Measurements from ENCODE around the gene RPS15. TPM values are rescaled to one million over a fixed set of nuclear protein-coding genes. Genes with fewer than 3 reads are reported as not detected.

Gene RPS15
- total RNA-seq, 1 experiment from 2014 or later: 1,696 TPM

GRCh38 chr19:1392939-1393530, 45.2 kb upstream of the RPS15 start:
- TF ChIP-seq CTCF (conservative IDR thresholded peaks at IDR 0.05; ENCODE audit: low read depth, low read length): no peak
- no peak for TF ChIP-seq EZH2 (IDR thresholded peaks at IDR 0.05; ENCODE audit: borderline replicate concordance, low read depth, low read length, poor library complexity, severe bottlenecking)
- Histone ChIP-seq H3K4me3 (ENCODE audit: low read depth, low read length, poor library complexity, severe bottlenecking) (no peak overlapping the region), H3K4me1 (ENCODE audit: insufficient read depth, low read length, poor library complexity, severe bottlenecking) (peaks cover 24% of the 10 kb centered on the region), H3K27ac (ENCODE audit: low read depth, low read length, poor library complexity, severe bottlenecking) (no peak overlapping the region), H3K27me3 (replicated peaks; ENCODE audit: insufficient read depth, low read depth, low read length, poor library complexity) (no peaks in the 10 kb centered on the region), H3K36me3 (ENCODE audit: insufficient read depth, low read length, poor library complexity, severe bottlenecking) (peaks cover 17% of the 10 kb centered on the region), H3K9me3 (ENCODE audit: low read depth, low read length, poor library complexity, severe bottlenecking) (no peaks in the 10 kb centered on the region)
- no TSS peak for BruUV-seq (replicated peaks)
- intact Hi-C loops (cut with micrococcal nuclease; ENCODE audit: unreplicated experiment): no loop called here
- ChIA-PET POLR2A (ENCODE audit: low non-redundant PET) (no interaction called here), CTCF (no interaction called here)
- no peak for DNase-seq (ENCODE audit: low spot score)

- no peaks in the 10 kb centered on the region for H3K9me3 ChIP-seq (ENCODE audit: low read depth, low read length, poor library complexity, severe bottlenecking)
- H3K36me3 ChIP-seq (ENCODE audit: insufficient read depth, low read length, poor library complexity, severe bottlenecking): peaks cover 11% of the 10 kb centered on the region
- intact Hi-C loops (cut with micrococcal nuclease; ENCODE audit: unreplicated experiment): no loop called here
- no peak for TF ChIP-seq EZH2 (IDR thresholded peaks at IDR 0.05; ENCODE audit: borderline replicate concordance, low read depth, low read length, poor library complexity, severe bottlenecking)
- TF ChIP-seq CTCF (conservative IDR thresholded peaks at IDR 0.05; ENCODE audit: low read depth, low read length): no peak
- DNase-seq (ENCODE audit: low spot score): no peak
- ChIA-PET POLR2A (ENCODE audit: low non-redundant PET) (no interaction called here), CTCF (no interaction called here)
- no peak overlapping the region for H3K4me3 ChIP-seq (ENCODE audit: low read depth, low read length, poor library complexity, severe bottlenecking)
- peaks cover 24% of the 10 kb centered on the region for H3K4me1 ChIP-seq (ENCODE audit: insufficient read depth, low read length, poor library complexity, severe bottlenecking)
- H3K27me3 ChIP-seq (replicated peaks; ENCODE audit: insufficient read depth, low read depth, low read length, poor library complexity): no peaks in the 10 kb centered on the region
- H3K27ac ChIP-seq (ENCODE audit: low read depth, low read length, poor library complexity, severe bottlenecking): no peak overlapping the region
- BruUV-seq (replicated peaks): no TSS peak
Measured at GRCh38 chr19:1393841-1394240, 44.4 kb upstream of the RPS15 start.

GRCh38 chr19:1394252-1395193, 43.7 kb upstream of the RPS15 start:
- Histone ChIP-seq H3K36me3 (ENCODE audit: insufficient read depth, low read length, poor library complexity, severe bottlenecking) (peaks cover 6% of the 10 kb centered on the region), H3K27ac (ENCODE audit: low read depth, low read length, poor library complexity, severe bottlenecking) (no peak overlapping the region), H3K27me3 (replicated peaks; ENCODE audit: insufficient read depth, low read depth, low read length, poor library complexity) (no peaks in the 10 kb centered on the region), H3K9me3 (ENCODE audit: low read depth, low read length, poor library complexity, severe bottlenecking) (no peaks in the 10 kb centered on the region), H3K4me1 (ENCODE audit: insufficient read depth, low read length, poor library complexity, severe bottlenecking) (peaks cover 24% of the 10 kb centered on the region), H3K4me3 (ENCODE audit: low read depth, low read length, poor library complexity, severe bottlenecking) (no peak overlapping the region)
- BruUV-seq (replicated peaks): no TSS peak
- TF ChIP-seq EZH2 (IDR thresholded peaks at IDR 0.05; ENCODE audit: borderline replicate concordance, low read depth, low read length, poor library complexity, severe bottlenecking) (no peak), CTCF (conservative IDR thresholded peaks at IDR 0.05; ENCODE audit: low read depth, low read length) (no peak)
- intact Hi-C loops (cut with micrococcal nuclease; ENCODE audit: unreplicated experiment): no loop called here
- CTCF ChIA-PET: no interaction called here
- POLR2A ChIA-PET (ENCODE audit: low non-redundant PET): interaction anchor here (1.0 kb wide), 1 partner anchor 125 kb away, joined by 3 read pairs; the partner anchor contains the start of gene CIRBP
- peak; percentile 42 for DNase-seq (ENCODE audit: low spot score)
